Astrocyte of the hippocampus (primary cell): ENCODE data around the gene AWAT2.

Experiments
- DNase-seq: peaks from one replicate; pipeline ENCODE4 v3.0.0; 2011; ENCODE audit warnings: low read depth, low spot score

Gene AWAT2

DNA sequence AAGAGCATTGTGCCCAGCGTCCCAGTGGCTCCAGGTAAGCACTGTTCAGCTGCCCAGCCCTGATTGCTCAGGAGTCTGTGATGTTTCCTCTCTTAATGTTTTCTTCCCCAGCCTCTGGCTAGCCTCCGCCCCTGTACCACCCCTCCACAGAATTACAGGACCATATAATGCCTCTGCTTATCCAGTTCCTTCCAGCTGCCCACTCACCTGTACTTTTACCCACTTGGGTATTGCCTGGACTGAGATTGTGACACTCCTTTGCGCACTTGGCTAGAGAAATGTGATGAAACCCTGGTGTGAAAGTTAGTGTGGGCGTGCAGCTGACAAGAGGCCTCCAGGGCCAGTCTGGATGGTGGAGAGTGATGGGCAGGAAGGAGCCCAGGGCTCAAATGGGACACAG is at the start of gene AWAT2:
TSS of gene AWAT2 (minus strand) at position 14 of the 400 bp plus-strand sequence. CDS start at position 8, 6 bp downstream.
- DNase-seq, result no peak

DNA sequence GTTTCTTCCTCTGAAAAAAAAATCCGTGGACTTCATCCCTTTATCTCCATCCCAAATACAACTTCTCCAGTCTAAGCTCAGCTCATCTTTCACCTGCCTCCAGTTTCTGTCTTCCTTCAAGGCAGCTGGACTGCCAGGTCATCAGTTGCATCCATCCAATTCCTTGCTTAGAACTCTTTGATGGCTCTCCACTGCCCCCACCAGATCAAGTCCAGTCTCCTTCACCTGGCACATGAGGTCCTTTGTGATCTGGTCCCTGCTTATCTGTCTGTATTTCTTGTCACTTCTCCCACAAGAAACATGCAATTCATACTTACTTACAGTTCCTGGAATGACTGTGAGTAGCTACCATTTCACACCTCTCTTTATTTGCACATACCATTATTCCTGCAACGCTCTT is 46.3 kb upstream of the AWAT2 start:
- no peak for DNase-seq

GRCh38 chrX:70092247-70092646 is 42.5 kb upstream of the AWAT2 start:
- DNase-seq, result no peak

- DNase-seq, result peak; percentile 4
These were observed 40.0 kb upstream of the AWAT2 start for GRCh38 chrX:70089604-70090297.

- DNase-seq, result no peak
These were observed 39.0 kb upstream of the AWAT2 start for GRCh38 chrX:70088751-70089150.

GRCh38 chrX:70087857-70088630 is 38.3 kb upstream of the AWAT2 start:
- DNase-seq, result peak; percentile 7

DNA sequence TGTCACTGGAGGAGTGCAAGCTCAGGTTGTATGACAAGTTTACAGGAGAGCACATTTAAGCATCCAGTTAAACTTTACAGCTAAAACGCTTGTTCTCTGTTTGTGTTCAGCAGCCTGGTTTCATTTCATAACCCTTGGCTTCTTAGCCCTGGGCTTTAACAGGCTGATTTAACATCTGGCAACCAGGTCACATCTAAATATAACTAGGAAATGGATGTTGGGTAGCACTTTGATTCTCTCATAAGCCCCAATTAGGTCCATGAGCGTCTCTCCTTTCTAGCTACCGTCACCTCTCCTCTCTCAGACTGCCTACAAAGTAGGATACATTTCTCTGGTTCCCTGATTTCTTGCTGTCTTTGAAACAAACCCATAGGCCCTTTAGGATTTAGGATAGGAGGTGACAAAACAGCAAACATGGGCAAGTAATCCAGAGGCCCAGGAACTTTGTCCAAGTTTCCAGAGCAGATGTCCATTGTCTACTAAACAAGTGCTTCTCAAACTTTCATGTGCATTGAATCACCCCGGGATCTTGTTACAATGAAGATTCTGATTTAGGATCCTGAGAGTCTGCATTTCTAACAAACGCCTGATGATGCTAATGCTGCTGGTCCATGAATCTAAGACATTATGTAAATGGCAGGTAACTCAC is 35.0 kb upstream of the AWAT2 start:
- DNase-seq, result no peak

- DNase-seq, result no peak
These were observed 33.0 kb upstream of the AWAT2 start for GRCh38 chrX:70082723-70083122.

DNA sequence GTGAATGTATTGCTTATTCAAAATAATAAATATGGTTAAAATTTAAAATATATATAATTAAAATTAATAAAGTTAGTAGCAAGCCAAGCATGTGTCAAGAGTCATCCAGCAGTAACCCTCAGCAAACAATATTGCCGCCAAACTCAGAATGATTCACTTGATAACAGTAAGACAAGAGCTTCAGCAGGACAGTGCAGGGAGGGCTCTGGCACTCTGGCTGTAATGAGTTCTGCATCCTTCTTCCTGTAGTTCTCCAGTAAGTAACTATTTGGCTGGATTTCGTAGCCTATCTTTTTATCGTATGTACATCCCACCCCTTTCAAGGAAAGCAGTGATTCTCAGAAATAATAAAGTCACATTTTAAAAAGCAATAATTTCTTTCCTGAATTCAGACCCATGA is 30.1 kb upstream of the AWAT2 start:
- DNase-seq, result no peak

DNA sequence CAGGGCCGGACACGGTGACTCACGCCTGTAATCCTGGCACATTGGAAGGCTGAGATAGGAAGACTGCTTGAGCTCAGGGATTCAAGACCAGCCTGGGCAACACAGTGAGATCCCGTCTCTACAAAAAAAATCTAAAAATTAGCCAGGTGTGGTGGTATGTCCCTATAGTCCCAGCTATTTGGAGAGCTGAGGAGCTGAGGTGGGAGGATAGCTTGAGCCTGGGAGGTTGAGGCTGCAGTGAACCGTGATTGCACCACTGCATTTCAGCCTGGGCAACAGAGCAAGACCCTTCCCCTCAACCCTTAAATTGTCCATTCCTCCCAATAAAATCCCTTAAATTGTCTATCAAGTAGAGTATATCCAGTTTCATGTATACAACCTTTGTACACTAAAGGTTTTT is 29.6 kb upstream of the AWAT2 start:
- DNase-seq, result no peak

DNA sequence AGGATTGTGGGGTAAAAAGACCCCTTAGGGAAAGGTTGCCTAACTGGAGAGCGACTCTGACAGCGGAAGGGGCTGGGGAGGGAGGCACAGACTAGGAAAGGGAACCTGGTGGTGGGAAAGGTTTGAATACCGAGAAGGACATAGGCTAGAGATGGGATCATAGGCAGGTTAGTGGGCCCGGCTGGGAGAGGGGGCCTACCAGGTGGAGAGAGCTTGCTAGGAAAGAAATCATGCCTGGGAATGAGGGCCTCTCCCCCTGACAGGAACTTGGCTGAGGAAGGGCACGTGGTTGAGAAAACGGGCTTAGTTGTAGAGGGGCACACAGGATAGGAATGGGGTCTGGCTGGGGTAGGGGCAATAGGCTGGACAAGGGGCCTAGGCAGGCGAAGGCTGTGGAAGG is 16.9 kb upstream of the AWAT2 start:
- DNase-seq, result no peak

GRCh38 chrX:70062961-70063550 is 13.3 kb upstream of the AWAT2 start:
- DNase-seq, result no peak

DNA sequence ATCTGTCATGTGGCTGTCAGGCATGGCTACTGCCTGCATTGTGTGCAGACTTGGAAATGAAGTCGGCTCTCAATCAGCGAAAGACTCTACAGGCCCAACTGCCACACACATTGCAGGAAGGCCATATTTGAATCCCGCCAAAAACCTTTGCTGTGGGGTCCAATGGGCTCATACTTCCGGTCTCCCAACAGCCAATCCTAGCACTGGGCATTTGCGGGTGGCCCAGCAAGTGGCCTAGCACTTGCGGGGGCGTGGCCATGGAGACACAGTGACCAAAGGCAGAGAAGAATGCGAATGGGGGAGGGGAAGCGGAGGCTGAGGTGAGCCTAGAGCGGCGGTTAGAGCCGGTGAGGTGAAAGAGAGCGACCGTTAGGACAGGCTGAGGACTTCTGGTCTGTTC is 12.3 kb upstream of the AWAT2 start, which contains the start of gene OTUD6A:
TSS of gene OTUD6A (plus strand) at position 382 of the 400 bp plus-strand sequence. CDS start 68 bp downstream, outside the sequence.
- DNase-seq, result no peak

DNA sequence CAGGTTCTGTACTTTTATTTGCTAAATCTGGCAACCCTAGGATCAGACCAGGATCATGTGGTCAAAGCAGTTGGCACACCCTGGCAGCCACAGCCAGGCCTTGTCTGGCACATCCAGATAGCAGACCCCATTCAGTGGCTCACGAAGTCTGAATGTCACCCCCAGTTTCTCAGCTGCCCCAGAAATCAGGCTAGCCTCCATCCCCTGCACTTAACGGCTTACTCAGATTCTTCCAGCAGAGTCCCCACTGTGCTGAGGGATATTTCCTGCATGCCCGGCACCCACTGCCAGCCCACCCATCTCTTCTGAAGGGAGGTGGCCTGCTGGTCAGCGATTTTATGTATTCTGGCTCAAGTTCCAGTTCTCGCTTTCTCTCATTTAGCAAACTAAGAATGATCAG is 4.7 kb upstream of the AWAT2 start:
- no peak for DNase-seq

GRCh38 chrX:70052895-70053615 is 3.3 kb upstream of the AWAT2 start:
- no peak for DNase-seq

- DNase-seq, result no peak
These were observed 332 bp downstream of the AWAT2 start for GRCh38 chrX:70049406-70049805.

- DNase-seq, result no peak
These were observed 2.8 kb downstream of the AWAT2 start for GRCh38 chrX:70046978-70047377.

DNA sequence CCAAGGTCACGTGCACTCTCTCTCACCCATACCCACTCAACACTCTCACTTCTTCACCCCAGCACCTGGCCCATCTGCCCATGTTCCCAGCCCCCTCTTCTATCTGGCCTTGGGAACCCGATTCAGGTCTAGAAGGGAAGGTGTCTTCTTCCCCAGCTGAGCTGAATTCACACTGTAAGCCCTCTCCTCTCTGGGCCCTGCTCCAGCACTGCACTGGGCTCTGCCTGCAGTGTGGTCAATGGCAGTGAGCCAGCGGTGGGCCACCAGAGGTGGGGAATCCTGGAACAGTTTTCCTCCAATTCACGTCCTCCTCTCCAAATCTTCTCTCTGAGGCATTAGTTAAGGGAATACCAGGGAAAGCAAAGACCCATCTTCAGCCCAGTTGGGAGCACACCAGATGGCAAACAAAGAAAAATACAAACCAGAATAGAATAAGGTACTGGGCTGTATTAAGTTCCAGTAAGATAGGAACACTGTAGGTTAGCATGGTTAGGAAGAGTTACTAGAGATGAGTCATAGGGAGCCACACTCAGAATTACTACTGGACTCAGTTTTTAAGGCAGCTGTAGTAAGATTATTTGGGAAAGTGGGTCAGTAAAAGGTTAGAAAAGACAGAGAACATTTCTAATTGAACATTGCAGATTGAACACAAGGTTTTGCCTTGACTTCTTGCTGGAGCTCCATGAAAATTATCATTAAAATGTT is 5.0 kb downstream of the AWAT2 start:
- DNase-seq, result no peak

DNA sequence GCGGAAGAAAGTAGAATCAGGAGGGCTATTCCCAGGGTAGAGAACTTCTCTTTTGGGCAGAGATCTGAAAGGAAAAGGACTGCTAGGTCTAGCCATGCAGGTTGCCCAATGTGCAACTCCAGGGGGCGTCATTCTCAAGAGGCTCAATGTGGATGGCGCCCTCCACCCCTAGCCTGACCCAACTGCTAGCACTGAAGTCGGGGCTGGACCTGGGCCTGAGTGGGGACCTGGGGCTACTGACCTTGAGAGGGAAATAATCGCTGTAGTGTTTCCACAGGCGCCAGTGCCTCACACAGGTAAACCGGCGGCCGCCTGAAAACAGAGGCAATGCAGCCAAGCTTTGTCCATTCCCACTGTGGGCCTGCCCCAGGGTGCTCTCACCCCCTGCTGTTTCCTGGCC is 6.1 kb downstream of the AWAT2 start:
- DNase-seq, result no peak

GRCh38 chrX:70042399-70043371 is 7.1 kb downstream of the AWAT2 start:
- no peak for DNase-seq
